GDM1 (cell line): ENCODE data around the gene NR3C2.

ENCODE experiments used
- DNase-seq: peaks from one replicate; lab custom pipeline; 2025; lab: John Stamatoyannopoulos, UW

NR3C2 gene

DNA sequence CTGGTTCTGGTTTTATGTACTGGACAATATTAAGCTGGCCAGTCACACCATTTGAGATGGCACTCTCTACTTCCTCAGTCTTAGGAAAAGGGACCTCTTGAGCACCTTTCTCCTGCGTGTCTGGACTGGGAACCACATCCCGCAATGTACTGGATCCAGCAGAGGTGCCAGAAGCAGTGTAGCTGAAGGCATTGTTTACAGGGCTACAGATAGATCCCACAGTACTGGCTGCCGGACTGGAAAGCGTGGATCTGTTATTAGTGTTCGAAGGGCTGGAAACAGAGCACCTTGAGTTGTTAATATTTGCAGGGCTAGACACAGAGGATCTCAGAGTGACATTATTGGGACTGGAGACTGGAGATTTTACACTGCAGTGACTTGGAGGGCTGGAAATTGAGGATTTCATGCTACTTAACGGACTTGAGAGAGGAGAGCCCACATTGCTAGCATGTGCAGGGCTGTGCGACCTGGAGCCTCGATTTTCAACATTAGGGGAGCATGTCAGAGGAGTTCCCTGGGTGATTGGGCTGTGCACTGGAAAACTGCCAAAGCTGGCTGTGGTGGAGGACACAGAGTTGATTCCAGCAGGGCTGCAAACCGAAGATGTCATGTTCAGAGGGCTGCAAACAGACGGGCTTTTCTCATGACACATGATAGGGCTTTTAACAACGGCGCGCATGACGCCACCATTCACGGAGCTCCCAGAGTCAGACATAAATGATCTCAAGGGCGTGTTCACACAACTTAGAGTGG, 6.4 kb downstream of the NR3C2 start:
- no peak for DNase-seq

DNA sequence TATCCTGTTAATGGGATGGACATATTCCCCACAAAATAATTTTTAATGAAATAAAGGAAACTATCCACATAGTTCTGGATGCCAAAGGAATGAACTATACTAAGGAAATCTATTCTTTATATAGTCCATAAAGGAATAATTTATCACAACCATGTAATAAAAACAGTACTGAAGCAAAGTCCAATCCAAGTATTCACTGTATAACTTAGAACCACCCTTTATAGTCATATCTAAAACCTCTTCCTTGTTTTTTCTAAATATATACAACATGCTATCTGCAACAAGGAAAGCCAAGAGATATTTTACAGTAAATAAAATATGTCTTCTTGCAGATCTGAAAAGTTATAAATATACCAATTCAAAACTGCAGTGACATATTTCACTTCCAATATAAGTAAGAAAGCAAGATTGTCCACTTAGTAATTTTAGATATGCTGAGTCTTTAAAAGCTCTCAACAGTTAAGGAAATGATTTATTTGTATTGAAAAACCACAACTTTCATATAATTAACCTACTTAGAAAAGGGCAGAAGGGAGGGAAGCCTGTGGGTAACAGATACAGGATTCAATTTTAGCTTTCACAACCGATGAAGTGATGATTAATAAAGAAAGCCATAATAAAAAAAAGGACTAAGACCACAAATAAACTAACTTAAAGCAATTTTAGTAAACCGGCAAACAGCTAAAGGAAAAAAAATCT, 8.0 kb downstream of the NR3C2 start:
- DNase-seq: no peak

DNA sequence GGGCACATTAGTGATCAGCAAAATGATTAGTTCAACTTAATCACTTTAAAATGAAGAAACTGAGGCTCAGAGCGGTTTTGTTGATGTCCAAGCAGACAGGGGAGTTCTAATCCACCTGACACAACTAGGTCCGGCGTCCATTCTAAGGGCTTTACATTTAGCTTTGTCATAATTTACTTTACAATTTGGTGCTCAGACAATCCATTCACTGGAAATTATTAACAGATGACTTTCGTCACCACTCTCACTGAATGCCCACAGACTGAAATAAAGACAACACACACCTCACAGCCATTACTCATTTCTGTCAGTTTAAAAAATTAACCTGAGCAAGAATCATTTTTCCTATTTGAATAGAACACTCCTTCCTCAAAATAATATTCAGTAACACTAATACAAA, 10.8 kb downstream of the NR3C2 start:
- no peak for DNase-seq

DNA sequence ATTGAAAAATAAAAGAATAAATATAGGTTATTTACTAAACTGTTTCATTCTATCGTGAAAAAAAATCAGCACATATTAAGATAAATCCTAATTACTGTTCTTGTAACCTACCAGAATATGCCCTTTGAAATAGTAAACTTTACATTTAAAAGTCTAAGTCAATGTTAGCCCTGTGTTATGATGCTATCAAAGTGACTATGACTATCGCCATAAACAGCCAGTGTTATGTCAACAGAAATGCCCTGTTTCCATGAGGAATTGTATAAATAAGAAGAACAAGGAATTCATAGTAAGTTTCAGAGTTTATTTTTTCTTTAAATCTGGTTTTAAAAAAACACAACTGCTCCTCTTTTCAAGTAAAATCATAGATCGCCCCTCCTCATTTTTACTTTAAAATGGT, 11.4 kb downstream of the NR3C2 start:
- DNase-seq: no peak

DNA sequence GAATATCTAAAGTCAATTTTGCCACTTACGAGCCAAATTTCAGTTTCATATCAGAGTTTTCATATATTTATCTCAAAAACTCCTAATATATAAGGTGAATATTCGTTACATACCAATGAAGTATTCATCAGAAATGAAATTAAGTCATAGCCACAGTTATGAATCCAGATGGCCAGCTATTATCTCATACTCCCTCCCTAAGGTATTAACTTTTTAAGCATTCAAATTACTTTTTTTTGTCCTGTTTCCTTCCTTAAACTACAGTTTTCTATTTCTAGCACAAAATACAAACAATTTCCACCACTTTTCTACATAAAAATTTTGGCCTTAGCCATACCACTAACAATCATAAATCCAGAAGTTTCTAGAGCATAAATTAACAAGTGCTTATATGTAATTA, 13.0 kb downstream of the NR3C2 start:
- DNase-seq: no peak

DNA sequence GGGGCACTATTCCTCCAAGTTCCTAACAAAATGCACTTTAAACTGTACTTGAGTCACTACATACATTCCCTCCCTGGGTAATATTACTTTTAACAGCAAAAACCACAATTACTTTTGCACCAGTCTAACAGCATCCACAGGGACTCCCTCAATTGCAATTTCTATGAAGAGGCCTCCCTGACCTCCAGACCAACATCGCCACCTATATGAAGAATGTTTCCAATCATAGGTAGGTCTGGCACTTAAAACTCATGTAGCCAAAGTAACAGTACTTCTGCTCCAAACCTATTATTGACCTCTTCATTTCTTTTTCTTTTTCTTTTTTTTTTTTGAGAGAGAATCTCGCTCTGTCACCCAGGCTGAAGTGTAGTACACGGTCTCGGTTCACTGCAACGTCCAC, 15.6 kb downstream of the NR3C2 start:
- no peak for DNase-seq

DNA sequence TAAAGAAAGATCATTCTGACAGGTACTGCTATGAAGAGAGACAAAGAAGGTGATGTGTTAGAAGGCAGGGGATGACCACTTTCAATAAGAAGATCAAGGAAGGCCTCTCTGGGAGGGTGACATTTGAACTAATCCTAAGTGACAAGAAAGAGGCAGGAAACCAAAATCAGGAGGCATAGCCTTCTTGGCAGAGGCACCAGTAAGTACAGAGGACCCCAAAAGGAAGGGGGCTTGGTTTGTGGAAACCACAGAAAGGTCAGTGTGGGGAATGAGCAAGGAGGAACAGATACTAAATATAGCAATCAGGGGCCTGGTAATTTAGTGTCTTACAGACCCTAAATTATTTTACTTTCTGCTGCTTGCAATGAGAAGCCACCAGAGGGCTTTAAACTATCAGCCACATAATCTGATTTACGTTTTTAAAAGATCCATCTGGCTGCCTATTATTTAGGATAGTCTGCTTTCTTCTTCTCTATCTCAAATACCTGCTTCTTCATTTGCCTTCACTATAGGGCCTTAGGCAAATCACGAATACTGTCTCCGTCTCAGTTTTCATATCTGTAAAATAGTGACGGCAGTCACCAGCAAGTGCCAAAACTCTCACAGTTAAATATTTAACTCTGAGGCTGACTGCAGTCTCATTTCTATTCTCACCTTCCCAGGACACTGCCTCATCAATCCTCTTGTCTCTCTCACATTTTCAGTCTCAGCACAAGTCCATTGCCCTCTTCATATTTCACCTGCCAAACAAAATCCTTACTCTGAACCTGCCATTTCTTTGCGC, 16.7 kb downstream of the NR3C2 start:
- DNase-seq: no peak

DNA sequence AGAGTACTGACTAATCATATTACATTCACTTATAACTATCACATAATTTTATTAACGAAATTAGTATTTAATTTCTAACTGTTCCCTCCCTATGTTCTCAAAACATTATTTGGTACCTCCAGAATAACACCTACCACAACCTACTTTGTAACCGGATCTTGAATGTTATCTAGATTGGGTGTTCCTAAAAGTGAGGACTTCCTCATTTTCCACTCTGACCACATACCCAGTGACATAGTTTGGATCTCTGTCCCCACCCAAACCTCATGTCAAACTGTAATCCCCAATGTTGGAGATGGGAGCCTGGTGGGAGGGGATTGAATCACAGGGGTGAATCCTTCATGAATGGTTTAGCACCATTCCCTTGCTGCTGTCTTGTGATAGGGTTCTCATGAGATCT, 21.8 kb downstream of the NR3C2 start:
- DNase-seq: no peak

DNA sequence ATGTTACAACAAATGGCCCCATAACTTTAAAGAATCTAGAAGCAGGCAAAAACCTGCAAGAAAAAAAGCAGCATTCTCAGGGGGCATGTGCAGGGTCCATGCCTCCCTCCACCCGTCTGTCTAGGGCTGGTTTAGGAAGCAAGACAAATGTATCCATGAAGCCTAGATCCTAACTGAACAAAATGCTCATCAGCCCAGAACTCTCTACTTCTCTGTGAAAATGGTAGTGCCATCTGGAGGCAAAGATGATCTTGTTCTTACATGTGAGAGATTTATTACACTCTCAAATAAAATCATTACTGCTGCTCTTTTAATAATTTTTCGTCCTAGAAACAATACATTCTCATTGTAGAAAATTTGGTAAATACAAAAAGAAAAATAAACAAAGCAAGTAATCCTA, 26.7 kb downstream of the NR3C2 start:
- DNase-seq: no peak

DNA sequence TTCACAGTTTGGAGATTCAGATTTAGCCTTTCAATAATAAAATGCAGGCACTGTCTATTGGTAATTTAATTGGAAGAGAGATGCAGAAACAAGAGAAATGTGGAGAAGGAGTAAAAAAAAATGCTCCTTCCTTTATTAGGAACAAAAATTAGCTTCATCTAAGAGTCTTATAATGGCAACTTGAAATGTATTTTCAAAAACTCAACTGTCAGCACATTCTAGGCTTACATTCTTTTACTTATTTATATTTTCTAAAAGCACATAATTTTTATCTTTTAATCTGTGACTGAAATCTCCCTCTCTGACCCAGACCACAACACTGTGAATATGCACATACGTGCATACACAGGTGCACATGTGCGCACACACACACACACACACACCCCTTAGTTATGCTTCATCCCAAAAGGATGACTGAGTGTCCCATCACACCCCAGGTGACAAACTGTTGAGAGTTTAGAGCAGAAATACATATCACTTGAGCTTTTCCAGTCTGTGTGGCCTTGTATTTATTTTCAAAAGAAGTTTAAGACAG, 29.7 kb downstream of the NR3C2 start:
- DNase-seq: no peak

DNA sequence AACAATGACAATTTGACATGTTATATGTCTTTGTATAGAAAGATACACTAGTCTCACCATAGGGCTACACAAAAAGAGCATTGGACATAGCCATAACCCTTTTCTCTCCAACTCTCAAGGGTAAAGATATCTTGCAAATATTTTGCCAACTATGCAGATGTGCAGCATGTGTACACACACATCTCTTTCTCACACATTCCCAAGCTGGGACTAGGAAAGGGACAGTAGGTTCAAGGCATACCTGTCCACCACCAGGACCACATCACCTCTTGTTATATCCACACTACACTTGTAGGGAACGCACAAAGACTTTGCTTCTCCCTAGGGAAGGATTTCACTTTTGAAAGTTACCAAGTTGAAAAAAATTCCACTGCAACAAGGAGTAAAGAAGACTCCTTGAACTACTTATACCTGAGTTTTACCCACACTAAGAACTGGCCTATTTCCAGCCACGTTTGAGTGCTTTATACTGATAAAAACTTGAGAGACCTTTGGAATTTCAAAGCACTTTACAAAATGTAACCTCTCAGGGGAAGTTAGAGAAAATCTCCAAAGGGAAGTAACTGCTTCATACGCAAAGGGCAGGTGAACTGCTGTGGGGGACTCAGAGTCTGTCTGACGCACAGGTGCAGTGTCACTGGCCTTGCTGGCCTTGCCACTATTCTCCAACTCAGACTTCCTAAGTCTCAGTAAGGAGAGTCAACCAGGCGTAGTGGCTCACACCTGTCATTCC, 36.9 kb downstream of the NR3C2 start:
- no peak for DNase-seq

DNA sequence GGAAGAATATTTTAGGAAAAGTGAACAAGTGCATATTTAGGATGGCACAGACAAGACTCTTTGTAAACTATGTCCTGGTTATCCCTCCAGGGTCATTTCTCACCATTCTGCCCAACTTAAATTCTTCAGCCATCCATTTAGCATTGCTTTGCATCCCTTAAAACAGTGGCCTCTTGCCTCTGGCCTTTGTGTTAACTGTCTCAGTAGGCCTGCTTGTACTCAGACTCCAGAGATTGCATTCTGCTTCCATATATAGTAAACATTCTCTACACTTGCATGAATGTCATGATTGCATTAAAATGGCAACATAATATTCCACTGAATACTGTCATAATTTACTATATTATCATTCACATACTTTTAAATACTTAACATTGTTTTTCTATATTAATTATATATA, 43.2 kb downstream of the NR3C2 start:
- DNase-seq: no peak

DNA sequence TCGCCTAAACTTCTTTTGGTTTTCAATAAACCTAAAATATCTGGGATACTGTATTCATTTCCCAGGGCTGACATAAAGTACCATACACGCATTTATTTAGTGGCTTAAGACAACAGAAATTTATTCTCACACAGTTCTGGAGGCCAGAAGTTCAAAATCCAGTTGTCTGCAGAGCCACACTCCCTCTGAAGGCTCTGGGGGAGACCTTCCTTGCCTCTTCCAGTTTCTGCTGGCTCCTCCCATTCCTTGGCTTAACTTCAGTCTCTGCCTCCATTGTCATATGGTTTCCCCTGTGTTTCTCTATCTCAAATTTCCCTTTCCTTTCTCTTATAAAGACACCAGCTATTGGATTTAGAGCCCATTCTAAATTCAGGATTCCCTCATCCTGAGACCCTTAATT, 44.4 kb downstream of the NR3C2 start:
- DNase-seq: no peak

DNA sequence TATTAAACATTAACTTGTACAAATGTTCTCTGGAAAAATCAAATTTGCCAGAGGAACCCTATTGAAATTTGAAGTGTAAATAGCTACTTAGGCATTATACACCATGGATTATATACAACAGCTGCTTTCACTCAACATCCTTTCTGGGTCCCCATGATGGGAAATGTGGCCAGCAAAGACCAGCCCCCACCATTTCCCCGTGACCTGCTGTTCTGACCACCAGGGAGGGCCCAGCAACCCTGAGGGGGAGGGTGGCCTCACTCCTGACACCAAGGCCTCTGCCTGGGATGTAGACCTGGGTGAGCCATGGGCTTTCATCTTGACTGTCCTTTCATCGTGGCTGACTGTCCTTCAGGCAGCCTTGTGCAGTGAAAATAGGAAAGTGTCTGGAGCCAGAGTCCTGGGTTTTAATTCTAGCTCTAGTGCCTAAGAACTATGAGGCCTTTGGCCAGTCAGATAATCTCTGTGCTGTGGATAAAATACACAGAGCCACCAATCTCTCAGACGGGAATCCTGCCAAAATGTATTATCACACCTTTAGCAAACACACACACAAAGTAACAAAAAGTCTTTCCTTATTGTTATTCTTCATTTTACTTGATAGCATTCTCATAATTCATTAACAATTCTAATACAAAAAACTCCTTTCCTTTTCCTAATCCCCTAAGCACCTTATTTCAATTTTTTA, 45.1 kb downstream of the NR3C2 start:
- no peak for DNase-seq

DNA sequence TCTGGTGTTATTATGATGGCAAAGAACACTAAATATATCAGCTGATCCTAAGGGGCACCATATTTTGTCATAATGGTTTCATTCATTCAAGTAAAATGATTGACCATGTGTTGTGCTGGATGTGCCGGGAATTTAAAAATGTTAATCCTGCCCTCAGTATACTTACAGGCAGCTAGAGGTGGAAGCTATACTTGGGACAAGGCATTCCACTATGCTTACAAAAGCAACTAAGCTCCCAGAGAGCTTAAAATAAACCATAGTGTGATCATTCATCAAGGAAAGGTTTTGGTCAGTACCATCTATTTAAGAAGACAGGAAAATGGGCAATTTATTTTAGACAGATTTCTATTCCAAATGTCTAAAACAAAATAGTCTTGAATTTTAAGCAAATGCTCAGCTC, 46.4 kb downstream of the NR3C2 start:
- no peak for DNase-seq

DNA sequence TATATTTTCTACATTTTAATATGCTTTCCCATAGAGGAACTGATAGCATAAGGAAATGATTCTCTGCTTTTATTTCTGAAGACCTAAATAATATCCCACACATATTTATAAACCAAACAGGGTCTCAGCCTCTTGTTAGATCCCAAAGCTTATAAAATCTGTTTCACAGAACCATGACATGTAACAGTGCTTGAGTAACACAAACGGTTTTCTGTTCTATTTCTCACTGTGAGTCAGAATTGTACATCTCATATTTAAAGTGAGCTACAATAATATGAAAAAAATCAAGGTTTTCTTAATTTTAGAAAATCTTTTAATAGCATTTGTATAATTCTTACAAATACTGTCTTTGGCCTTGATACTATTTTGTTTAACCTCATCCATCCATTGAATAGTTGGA, 51.2 kb downstream of the NR3C2 start:
- no peak for DNase-seq

DNA sequence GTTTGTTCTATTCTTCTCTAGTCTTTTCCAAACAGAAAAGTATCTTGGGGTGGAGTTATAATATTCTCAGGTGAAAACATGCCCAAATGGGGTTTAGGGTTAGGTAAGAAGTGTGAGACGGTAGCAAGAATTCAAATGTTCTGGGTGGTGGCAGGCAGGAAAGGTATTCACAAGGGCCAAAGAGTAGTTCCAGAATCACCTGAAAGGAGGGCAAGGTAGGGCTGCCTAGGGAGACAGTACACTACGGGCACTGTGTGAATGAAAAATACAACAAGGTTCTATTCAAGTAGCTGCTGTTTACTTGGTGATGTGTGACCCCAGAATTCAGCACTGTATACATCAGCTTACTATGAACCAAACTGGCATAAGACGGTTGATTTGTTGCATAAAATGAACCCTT, 51.9 kb downstream of the NR3C2 start:
- no peak for DNase-seq

DNA sequence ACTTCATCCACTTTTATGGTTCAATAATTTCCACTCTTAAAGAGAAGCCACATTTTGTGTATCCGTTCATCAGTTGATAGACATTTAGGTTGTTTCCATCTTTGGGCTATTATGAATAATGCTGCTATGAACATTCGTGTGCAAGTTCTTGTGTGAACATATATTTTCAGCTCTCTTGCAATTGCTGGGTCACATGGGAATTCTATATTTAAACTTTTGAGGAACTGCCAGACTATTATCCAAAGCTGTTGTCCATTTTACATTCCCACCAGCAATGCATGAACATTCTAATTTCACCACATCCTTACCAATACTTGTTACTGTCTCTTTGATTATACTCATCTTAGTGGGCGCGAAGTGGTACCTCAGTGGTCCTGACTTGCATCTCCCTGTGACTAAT, 61.9 kb downstream of the NR3C2 start:
- DNase-seq: no peak

DNA sequence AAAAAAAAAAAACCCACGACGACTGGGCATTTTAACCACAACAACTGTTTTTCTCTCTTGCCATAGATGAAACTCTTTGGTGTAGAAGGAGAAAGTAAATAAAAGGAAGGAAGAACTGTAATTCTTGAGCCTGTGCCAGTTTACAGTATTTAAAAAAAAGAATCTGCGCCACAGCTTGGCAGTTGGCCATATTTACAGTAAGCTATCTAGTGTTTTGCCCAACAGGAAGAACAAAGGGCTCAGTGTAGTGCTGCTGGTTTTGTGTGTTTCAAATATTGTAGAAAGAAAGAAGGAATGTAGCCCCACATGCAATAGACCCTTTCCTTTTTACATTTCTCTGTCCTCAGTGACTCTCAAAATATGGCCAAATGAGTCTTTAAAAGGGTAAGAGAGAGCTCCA, 66.1 kb downstream of the NR3C2 start:
- no peak for DNase-seq

DNA sequence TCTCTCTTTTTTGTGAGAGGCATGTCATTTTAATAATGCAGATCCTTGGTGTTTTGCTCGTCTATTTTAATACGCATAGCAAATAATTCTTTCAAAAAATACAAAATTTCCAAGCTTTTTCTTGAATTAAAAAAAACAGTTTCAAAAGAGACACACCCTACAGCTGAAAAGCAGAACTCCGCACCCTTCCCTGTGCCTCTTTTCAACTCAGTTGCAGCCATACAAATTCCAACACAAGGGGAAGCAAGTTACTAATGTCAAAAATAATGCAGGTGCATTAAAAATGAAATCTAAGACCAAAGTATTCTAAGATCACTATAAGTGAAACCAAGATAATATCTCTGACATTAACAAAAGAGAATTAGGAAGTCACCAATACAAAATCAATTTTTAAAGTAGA, 66.6 kb downstream of the NR3C2 start:
- DNase-seq: no peak

DNA sequence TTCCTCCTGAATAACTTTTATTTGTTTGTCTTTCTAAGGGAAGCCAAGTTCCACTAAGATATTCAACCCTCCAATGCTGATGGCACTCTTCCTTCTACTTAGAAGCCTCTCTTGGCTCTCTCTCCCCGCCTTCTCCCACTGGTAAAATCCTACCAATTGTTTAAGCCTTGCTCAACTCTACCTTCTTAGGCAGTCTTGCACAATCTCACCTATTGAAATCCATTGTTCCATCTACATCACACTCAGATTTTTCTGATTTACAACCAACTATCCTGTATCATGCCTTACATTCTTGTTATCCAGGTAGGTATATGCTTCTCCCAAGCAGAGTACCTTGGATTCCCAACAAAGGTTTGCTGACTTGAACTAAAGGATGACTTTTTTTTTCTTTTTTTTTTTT, 69.1 kb downstream of the NR3C2 start:
- DNase-seq: no peak

DNA sequence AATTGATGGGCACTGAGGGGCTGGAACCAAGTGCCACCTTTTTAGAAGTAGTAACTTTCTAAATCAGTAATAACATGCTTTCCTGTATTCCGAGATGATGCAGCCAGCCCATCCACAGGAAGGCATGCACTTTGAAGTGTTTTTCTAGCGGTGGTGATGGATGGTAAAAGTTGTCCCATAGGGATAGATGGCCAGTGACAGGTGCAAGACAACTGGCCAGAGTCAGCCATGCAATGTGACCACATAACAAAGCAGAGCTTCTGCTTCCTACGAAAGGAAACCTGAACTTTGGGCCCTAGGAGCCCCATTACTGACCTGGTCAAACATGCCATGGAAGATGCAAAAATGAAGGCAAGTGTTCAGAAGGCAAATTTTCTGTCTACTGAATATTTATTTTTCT, 72.3 kb downstream of the NR3C2 start:
- no peak for DNase-seq
